Dedifferentiated amniotic fluid mesenchymal stem cell (primary cell): ENCODE measurements around the gene ITGB1.

ENCODE experiments used
- DNase-seq: peaks from one replicate; pipeline ENCODE4 v3.0.0-alpha.2; 2016; ENCODE audit errors: extremely low spot score

The ITGB1 gene

DNA sequence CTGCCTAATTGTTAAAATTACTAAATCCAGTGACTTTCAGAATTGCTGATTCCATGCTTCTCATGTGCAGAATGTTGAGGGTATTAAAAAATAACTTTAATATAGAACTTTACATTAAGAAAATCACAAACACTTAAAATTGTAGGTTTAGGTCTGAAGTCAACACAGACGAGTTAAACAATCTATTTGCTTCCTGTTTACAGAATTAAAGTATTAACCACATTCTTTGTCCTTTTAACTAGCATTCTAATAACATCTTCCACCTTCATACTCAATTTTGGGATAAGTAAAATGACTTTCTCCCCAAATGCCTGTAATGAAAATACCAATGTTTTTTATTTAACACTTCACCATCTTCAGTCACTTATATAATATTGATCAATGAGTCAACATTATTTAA is 2.2 kb downstream of the ITGB1 start:
- no peak for DNase-seq

DNA sequence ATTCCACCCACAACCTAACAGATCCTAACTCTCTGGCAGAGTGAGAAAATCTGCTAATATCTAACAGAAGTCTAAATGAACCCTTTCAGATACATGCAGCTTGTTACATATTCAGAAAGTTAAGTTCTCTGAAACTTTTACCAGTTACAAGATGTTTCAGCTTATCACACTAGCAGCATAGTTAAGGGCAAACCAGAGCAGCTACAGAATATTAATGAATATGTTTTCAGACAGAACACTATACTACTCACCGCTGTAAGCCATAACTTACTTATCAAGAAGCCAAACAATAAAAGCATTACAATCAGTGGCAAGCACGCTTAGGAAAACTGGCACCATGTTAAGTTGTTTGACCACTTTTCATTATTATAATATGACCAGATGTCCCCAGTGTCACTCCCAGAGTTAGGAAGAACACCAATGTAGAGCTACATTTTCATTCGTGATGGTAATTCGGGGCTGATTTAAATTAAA is 2.7 kb downstream of the ITGB1 start:
- no peak for DNase-seq

DNA sequence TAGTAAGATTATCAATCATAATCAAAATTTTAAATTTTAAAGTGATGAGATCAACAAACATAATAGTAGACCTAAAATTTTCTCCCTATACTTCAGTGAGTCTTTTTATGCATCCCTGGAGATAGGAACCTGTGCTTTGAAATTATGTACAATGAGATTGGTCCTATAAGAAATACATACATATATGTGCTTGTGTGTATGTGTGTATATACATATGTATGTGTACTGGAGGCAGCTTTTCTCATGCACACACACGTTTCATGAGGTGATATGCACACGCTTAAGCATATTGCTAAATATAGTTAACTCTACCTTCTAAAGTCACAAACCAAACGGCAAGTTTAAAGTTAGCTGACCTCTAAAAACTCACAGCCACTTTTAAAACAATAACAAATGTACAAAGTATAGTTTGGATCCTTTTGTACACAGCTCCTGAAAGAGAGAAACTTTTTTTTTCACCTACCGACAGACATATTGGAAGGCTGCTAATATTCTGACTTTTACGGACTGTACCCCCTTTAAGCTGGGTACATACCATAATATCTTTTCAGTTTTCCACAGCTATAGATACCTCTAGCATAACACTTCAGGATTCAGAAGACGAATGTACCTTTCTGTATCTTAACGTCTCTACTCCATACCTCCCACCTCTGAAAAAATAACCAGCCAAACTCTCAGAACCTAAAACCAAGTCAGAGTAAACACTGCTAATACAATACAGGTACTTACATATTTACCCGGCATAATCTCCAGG is 3.3 kb downstream of the ITGB1 start:
- DNase-seq = no peak

DNA sequence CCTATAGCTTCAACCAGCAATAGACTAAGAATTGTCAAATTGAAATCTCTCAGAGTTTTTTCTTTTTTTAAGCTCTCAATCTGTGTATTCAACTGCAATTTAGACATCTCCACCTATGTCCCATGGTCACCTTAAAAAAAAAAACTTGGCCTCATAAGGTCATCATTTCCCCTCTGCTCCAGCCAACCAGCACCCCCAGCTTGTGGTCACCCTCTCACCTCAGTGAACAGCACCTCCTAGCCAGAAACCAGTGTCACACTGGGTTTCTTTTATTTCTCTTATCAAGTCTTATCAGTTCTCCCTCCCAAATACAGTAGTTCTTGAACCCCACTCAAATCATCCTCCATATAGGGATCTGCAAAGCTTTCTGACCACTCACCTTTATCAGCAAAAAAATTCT is 4.0 kb downstream of the ITGB1 start:
- no peak for DNase-seq

DNA sequence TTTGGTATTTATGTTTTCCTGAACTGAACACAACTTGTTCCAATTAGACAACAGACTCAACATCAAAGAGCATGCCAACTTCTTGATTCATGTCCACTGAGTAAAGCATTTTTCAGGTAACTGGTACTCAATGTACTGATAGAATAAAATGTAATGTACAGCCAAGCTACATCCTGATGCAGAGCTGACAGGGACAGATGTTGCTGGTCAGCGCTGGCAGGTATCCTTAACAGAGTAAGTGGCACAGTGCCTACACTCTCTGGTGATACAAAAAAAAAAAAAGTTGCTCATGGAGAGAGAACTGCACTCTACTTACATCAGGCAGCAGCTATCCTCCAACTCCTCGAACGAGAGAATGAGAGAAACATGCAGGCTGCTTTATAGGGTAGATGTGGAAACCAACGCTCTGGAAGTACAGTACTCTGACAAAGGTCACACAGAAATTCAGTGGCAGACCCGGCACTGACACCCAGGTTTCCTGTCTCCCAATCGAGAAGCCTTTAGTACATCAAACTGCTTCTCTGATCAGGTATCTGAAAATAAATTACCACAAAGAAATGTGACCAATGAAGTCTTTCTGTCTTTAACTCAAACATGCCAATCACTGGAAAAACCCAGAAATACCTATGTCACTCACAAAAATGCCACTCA is 4.6 kb downstream of the ITGB1 start:
- DNase-seq = no peak

DNA sequence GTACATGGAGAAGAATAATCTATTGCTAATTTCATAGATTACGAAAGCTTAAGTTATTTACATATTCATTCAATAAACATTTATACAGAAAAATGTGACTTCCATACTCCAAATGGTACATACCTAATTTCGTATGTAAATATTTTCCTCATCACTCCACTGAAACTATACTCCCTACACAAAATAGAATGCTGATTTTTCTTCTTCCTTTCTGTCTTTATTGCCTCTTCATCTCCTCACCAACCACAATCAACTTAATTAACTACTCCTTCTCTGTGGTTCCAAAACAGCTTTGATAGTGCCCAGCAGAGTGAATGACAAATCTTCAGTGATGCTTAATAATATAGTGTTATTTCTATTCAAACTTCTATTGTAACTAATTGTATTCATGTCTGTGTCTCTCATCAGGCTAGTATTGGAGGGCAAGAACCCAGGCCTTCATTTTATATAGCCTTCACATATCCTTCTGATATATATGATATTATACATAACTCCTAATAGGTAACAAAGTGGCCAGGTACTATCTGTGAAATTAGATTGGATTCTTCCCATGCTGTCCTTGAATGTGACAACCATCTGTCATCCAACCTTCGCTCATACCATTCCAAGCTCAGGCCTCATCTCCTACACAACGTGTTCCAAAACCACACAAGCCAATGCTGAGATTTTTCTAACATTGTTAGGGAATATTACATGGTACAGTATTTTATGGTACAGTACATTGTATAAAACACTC is 5.3 kb downstream of the ITGB1 start:
- no peak for DNase-seq

DNA sequence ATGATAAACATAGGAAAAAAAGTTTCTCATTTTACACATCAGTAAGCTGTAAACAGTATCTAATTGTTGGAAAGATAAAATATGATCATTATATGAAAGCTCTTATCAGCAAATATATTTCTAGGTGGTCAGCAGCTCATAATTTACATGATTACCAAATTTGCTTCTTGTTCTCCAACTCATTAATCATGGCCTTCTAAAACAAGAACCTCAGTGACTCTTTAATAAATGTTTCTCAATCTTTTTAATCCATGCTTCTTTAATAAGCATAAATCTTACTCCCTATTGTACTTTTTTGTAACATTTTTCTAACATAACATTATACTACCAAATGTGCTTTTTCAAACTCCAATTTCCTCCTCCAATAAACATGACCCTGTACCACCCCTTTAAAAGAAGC is 5.9 kb downstream of the ITGB1 start:
- DNase-seq = no peak

DNA sequence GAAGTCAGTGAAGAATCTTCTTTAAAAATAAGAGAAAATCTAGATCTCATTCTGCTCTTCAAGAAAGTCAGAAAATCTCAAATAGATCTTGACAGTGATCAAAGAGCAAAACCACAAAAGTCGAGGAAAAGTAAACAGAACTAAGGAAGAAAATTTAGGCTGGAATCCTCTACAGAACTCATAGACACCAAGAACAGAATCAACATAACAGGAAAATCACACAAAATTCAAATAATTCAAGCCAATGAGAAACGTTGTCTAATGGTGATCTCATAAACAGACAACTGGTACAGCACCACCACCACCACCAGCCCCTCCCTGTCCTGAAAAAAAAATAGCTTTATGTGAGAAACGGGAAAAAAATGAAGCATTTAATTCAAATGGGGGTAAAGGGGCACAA is 6.9 kb downstream of the ITGB1 start:
- DNase-seq = no peak

DNA sequence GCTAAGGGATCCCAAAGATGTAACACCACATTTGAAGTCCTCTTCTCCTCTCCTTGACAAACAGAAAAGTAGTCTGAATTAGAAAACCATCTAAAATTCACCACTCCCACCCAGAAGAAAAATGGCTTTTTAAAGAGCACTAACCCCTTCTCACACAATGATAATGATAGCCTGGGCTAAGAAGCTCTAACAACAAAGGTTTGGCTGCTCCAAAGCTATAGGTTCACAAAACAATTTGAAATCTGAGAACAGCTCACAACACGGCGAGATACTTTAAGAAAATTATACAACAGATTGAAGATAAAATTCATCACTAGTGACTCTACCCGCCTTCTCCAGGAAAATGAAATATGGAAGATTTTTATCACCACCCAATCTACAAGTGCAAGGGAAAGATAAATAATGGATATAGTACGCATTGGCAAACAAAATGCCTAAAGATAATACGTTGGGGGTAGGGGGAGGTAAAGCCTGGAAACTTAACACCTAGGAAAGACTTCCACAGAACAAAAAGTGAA is 7.4 kb downstream of the ITGB1 start:
- no peak for DNase-seq

DNA sequence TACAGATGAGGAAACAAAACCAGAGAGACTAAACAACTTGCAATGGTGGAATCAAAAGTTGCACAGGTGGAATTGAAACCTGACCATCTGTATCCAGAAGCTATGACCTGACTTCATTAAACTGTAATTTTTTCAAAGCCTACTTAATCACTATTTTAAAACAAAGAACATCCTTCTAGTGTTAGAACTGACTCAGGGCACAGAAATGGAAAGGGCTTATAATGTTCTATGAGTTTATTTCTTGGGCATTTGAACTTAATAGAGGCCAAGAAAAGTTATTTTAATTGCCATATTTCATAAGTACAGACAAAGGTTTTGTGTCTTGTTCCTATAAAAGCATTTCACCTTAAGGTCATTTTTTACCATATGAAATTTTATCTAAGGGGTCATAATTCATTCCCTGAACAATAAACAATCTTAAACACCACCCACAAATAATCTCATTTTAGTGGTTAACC is 8.8 kb downstream of the ITGB1 start:
- no peak for DNase-seq

DNA sequence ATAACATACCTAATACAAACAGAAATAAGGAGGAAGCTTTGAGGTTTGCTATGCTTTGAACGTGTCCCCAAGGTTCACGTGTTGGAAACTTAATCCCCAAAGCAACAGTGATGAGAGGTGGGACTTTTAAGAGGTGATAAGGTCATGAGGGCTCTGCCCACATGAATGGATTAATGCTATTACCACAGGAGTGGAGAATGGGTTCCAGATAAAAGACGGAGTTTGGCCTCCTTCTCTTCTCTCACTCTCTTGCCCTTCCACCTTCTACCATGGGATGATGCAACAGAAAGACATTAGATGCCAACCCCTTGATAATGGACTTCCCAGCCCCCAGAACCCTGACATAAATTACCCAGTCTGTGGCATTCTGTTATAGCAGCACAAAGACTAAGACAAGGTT is 9.6 kb downstream of the ITGB1 start:
- no peak for DNase-seq

DNA sequence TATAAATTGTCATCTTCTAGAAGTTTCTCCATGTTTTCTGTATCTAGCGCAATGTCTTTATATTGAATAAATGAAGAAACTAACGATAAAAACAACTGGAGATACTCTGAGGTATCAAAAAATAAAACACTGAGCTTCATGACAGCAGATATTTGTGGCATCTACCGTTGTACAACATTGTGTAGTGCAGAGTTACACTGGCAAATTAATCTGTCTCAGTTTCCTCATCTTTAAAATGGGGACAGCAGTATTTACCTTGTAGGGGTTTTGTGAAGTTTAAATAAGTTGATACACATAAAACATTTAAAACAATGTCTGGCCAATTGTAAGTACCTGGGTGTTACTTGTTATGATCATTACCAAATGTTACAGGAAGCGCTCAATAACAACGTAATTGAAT is 10.4 kb downstream of the ITGB1 start:
- DNase-seq = no peak

DNA sequence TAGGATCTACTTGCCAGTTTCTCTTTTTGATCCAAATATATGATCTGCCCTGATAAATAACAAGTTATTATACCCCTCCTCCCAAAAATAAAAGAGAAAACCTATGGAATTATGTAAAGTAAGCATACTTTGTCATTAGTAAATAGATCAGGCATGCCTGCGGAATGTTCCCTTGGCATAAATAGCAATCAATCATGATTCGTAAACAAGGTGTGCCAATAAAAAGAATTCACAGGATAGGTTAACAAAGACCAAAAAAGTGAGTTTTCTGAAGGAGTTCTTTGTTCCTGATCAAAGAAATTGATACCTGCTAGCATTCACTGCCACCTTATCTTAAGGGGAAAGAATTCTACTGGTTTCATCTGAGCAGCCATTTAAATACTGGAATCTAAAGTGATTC is 11.9 kb downstream of the ITGB1 start:
- DNase-seq = no peak

DNA sequence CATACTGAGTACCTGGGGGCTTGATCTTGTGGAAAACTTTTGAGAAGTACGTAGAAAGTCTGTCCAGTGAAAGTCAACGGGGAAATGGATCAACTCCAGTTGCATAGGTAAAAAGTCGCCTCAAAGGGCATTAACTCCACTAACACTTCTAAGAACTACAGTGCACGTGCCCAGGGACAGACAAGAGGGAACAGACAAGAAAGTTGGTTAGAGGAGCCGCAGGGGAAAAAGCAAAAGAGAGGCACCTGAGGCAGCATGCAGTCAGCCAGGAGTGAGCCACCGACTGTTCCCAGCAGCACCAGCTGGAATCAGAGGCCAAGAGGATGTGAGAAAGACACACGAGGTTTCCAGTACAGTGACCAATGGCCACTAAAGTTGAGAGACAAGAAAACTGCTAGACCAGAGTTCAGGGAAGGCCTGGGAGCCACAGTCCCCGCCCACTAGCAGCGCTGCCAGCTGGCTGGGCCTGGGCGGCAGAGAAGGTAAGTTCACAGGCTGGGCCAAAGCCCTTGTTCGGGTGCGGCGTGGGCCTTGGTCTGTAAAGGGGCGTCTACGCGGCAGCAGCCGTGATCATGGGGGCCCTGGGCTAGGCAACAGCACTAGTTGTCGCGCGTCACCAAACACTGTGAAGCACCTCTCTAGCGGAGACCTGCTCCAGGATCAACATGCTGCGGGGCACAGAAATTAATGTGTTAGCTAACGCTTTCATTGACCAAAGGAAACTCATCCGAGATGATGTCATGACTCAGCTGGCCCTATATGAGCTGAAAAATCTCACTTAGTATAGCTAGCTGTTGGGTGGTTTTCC is 14.0 kb downstream of the ITGB1 start:
- DNase-seq = no peak

DNA sequence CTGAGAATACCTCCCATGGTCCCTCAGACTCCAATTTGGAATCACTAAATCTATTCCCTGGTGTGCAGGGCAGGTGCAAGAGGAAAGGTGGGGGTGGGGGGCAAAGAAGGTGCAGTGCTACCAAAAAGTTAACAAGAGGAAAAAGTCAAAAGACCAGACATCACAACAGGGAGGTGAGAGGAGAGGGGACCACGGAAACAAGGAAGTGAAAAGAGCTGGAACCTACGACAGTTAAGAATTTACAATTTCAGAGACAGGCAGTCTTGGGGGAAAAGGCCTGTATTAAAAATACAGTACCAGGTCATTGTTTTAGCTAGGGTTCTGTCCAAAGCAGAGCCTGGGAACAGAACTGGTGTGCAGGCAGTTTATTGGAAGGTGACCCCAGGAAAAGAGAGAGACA is 14.6 kb downstream of the ITGB1 start:
- no peak for DNase-seq

DNA sequence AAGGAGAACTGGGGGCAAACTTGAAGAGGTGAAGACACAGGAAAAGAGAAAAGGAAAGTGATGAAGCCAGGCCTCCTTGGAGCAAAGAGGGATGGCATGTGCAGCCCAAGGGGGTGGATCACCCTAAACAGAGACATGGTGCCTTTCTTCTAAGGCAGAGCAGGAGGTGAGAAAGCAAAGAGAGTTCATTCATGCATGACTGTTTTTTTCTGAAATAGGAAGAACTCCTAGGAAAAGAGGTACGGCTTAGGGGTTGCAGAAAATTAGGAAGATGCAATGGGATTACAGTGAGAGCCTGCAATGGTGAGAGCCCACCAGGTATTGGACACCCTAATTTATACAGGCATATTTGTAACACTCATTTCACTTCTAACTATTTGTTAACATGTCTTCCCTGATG is 15.9 kb downstream of the ITGB1 start:
- no peak for DNase-seq

DNA sequence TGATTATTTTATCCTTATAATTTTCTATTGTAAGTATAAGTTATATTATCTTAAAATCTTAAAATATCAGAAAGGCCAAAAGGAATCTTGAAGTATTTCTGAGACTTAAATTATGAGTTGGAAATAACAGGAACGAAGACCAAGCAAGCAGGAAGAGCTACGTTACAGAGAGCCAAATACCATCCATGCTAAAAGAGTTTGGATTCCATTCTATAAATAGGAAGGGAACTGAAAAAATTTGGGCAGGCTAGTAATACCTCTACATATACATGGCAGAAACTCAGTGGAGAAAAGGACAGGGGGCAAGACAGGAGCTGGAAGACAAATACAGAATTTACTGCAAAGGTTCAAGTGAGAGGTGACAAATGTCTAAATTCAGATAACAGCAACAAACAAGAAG is 16.7 kb downstream of the ITGB1 start:
- peak; percentile 57 for DNase-seq

DNA sequence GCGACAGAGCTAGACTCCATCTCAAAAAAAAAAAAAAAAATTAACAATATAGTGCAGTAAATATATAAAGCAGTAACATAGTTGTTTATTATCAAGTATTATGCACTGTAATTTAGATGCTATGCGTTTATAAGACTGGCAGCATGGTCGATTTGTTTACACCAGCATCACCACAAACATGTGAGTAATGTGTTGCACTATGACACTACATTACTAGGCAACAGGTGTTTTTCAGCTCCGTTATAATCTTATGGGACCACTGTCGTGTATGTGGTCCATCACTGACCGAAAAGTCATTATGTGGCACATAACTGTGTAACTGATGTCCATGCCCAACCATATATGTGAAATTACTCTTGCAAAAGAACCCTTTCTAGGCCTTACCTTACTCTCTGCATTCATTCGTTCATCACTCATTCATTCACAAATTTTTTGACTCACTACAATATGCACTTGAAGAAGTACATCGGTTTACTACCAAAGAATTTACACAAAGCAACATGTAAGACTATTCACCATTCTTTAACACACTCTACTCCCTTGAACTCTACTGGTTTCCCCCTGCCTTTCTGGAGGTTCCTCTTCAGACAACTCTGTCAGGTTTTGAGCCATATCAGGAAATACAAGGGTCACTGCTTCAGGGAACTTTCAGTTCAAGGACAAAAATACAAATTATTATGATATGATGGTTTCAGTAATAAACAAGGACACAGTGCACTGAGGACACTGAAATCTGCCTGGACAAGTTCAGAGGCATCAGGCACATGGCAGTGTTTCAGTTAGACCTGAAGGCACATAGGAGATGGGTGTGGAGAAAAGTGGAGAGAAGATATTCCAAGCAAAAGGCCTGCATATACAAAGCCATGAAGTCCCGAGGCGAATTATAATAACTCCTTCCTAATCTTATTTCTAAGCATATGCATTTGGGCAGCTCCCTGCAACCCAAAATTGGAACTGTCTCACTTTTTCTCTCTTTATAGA is 17.4 kb downstream of the ITGB1 start:
- no peak for DNase-seq

DNA sequence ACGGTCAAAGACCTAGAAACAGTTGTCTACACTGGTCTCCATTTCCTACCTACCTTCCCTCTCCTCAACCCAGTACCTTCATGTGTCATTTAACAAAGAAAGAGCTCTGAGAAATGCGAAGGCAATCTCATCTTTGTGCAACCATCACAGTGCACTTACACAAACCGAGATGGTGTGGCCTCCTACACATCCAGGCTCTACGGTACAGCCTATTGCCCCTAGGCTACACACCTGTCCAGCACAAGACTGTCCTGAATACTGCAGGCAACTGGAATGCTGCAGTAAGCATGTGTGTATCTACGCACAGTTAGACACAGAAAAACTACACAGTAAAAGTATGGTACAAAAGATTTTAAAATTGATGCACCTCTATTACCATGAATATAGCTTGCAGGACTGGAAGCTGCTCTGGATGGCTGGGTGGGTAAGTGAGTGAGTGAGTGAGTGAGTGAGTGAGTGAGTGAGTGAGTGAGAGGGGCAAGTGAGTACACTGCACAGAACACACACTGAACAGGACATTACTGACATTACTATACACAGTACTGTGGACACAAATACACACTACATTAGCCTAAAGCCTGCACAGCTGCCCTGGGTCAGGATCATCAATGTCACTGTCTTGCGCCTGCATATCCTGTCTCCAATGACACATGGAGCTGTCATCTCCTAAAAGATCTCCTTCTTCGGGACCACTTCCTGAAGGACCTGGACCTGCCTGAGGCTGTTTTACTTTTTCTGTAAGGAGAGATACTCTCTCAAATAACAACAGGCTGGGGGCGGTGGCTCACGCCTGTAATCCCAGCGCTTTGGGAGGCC is 18.5 kb downstream of the ITGB1 start:
- no peak for DNase-seq
